HepG2 (cell line): ENCODE measurements around the gene SMAD7. TPM values are rescaled to one million over a fixed set of nuclear protein-coding genes. Genes with fewer than 3 reads are reported as not detected.

Experiments
- ETV5 ChIP-seq: IDR thresholded peaks from 2 replicates; pipeline ENCODE4 v1.6.1; 2018; ENCODE audit warnings: missing biosample characterization, missing genetic modification reagents, inconsistent platforms, borderline replicate concordance
- HDAC6 ChIP-seq: fragments of 200-600 bp; sonication (generic); IDR thresholded peaks from 2 replicates; pipeline ENCODE4 v1.7.0; 2017; ENCODE audit warnings: mild to moderate bottlenecking, antibody characterized with exemption, low read length, low read depth
- HNF4A ChIP-seq: sonication (generic); formaldehyde crosslinking; IDR thresholded peaks from 2 replicates; pipeline ENCODE4 v1.4.0; 2020; ENCODE audit warnings: missing genetic modification reagents
- KAT8 ChIP-seq: IDR thresholded peaks from 2 replicates; pipeline ENCODE4 v1.6.1; 2016; ENCODE audit warnings: missing genetic modification reagents, missing compliant biosample characterization
- KDM5B ChIP-seq: sonication (generic); formaldehyde crosslinking; IDR thresholded peaks from 2 replicates; pipeline ENCODE4 v1.4.0; 2020; ENCODE audit warnings: missing genetic modification reagents, mild to moderate bottlenecking, borderline replicate concordance
- LCORL ChIP-seq, 2 experiments: fragments of 450-650 bp in 1 of 2; sonication (generic) in 1 of 2; formaldehyde crosslinking in 1 of 2; IDR thresholded peaks; 2 replicates each; pipeline versions ENCODE4 v1.5.0 to v1.6.1; 2017 to 2020; ENCODE audit warnings: antibody characterized with exemption in 1 of 2, missing genetic modification reagents in 1 of 2
- MXD1 ChIP-seq: sonication (generic); formaldehyde crosslinking; IDR thresholded peaks from 2 replicates; pipeline ENCODE4 v1.4.0; 2020; ENCODE audit warnings: mild to moderate bottlenecking, missing genetic modification reagents
- PAX8 ChIP-seq: sonication (generic); formaldehyde crosslinking; IDR thresholded peaks from 2 replicates; pipeline ENCODE4 v1.8.0; 2022; ENCODE audit warnings: mild to moderate bottlenecking, missing genetic modification reagents, borderline replicate concordance
- RARA ChIP-seq: IDR thresholded peaks from 2 replicates; pipeline ENCODE4 v1.6.1; 2016; ENCODE audit warnings: missing genetic modification reagents, missing compliant biosample characterization
- RXRA ChIP-seq: sonication (generic); formaldehyde crosslinking; IDR thresholded peaks from 2 replicates; pipeline ENCODE4 v1.5.1; 2020; ENCODE audit warnings: missing genetic modification reagents
- RXRB ChIP-seq: IDR thresholded peaks from 2 replicates; pipeline ENCODE4 v1.6.1; 2016; ENCODE audit warnings: borderline replicate concordance, missing genetic modification reagents, missing compliant biosample characterization
- SALL1 ChIP-seq: sonication (generic); formaldehyde crosslinking; IDR thresholded peaks from 2 replicates; pipeline ENCODE4 v1.8.0; 2022; ENCODE audit warnings: mild to moderate bottlenecking, missing genetic modification reagents
- SALL2 ChIP-seq: sonication (generic); formaldehyde crosslinking; IDR thresholded peaks from 2 replicates; pipeline ENCODE4 v1.8.1; 2023; ENCODE audit warnings: mild to moderate bottlenecking, missing genetic modification reagents, inconsistent platforms
- SAP130 ChIP-seq: IDR thresholded peaks from 2 replicates; pipeline ENCODE4 v1.6.1; 2016; ENCODE audit warnings: low read depth
- SKIL ChIP-seq: sonication (generic); formaldehyde crosslinking; IDR thresholded peaks from 2 replicates; pipeline ENCODE4 v1.8.0; 2022; ENCODE audit warnings: missing genetic modification reagents, mild to moderate bottlenecking, moderate library complexity, borderline replicate concordance
- UBTF ChIP-seq: sonication (generic); formaldehyde crosslinking; IDR thresholded peaks from 2 replicates; pipeline ENCODE4 v1.4.0; 2020; ENCODE audit warnings: mild to moderate bottlenecking, missing genetic modification reagents
- ZBTB38 ChIP-seq: sonication (generic); formaldehyde crosslinking; IDR thresholded peaks from 2 replicates; pipeline ENCODE4 v1.5.1; 2020; ENCODE audit warnings: mild to moderate bottlenecking, missing genetic modification reagents
- ZFP41 ChIP-seq: sonication (generic); formaldehyde crosslinking; IDR thresholded peaks from 2 replicates; pipeline ENCODE4 v1.4.0; 2020; ENCODE audit warnings: mild to moderate bottlenecking, missing genetic modification reagents, borderline replicate concordance
- ZFY ChIP-seq: sonication (generic); formaldehyde crosslinking; IDR thresholded peaks from 2 replicates; pipeline ENCODE4 v1.4.0; 2020; ENCODE audit warnings: missing genetic modification reagents
- ZGPAT ChIP-seq: IDR thresholded peaks from 2 replicates; pipeline ENCODE4 v1.6.1; 2016; ENCODE audit warnings: mild to moderate bottlenecking
- ZNF430 ChIP-seq: sonication (generic); formaldehyde crosslinking; IDR thresholded peaks from 2 replicates; pipeline ENCODE4 v1.9.0; 2021; ENCODE audit warnings: mild to moderate bottlenecking, missing genetic modification reagents
- ZNF740 ChIP-seq: sonication (generic); formaldehyde crosslinking; IDR thresholded peaks from 2 replicates; pipeline ENCODE4 v1.4.0; 2020; ENCODE audit warnings: missing genetic modification reagents
- ZNF761 ChIP-seq: sonication (generic); formaldehyde crosslinking; conservative IDR thresholded peaks from 2 replicates; pipeline ENCODE4 v1.4.0; 2020; ENCODE audit warnings: mild to moderate bottlenecking, missing genetic modification reagents
- ZNF788 ChIP-seq: sonication (generic); formaldehyde crosslinking; IDR thresholded peaks from 2 replicates; pipeline ENCODE4 v1.5.0; 2020; ENCODE audit warnings: mild to moderate bottlenecking, missing genetic modification reagents, borderline replicate concordance
- ZSCAN30 ChIP-seq: sonication (generic); formaldehyde crosslinking; IDR thresholded peaks from 2 replicates; pipeline ENCODE4 v1.5.0; 2020; ENCODE audit warnings: mild to moderate bottlenecking, missing genetic modification reagents
- polyA plus RNA-seq, 8 experiments: library from polyadenylated mRNA; depleted of rRNA in 3 of 8; stranded (reverse) in 7 of 8; unstranded in 1 of 8; fragments of >200 nt; fragmentation: Illumina TruSeq in 4 of 8; extraction: Trizol in 4 of 8; gene quantifications; 2 replicates each; pipeline versions ENCODE4 v1.2.1 to v1.2.3, GENCODE V29; 2011 to 2016; ENCODE audit warnings: low read depth in 4 of 8, missing spikeins in 1 of 8, mixed read lengths in 1 of 8; ENCODE audit not compliant: insufficient read depth in 1 of 8
- total RNA-seq, 5 experiments: library from RNA; depleted of rRNA; stranded (reverse); fragments of >200 nt; fragmentation: Illumina TruSeq; extraction: Trizol; gene quantifications; 2 replicates each; pipeline ENCODE4 v1.2.3, GENCODE V29; 2016; ENCODE audit warnings: low read depth in 1 of 5

The SMAD7 gene
- total and polyA plus RNA-seq, 2 of the 13 experiments (the other 11 are each of a cell fraction or from before 2014, with no cell fraction given): 17.4 to 24.7 TPM

- 0 out of 2 replicates have a peak, but pooled peaks have one; percentile 20 for TF ChIP-seq ZGPAT (CRISPR knock-in tag)
- 0 out of 2 replicates have a peak, but pooled peaks have one; percentile 15 for TF ChIP-seq KAT8
- TF ChIP-seq SALL1 (CRISPR knock-in tag): peak; percentile 57; the same call in 1 of the 2 replicates
- peak; percentile 48; the same call in 1 of the 2 replicates for TF ChIP-seq SKIL
- peak; percentile 51; the same call in 1 of the 2 replicates for TF ChIP-seq ETV5 (CRISPR knock-in tag)
- TF ChIP-seq SAP130 (CRISPR knock-in tag): 0 out of 2 replicates have a peak, but pooled peaks have one; percentile 48
- TF ChIP-seq PAX8: no peak
- peak; percentile 89 for TF ChIP-seq RXRA (CRISPR knock-in tag)
- no peak for TF ChIP-seq ZNF740 (CRISPR knock-in tag)
- 0 out of 2 replicates have a peak, but pooled peaks have one; percentile 25 for TF ChIP-seq ZNF430 (CRISPR knock-in tag)
- TF ChIP-seq RXRB: peak; percentile 33; the same call in 1 of the 2 replicates
- TF ChIP-seq RARA (CRISPR knock-in tag): peak; percentile 88
- peak; percentile 41 for TF ChIP-seq UBTF (CRISPR knock-in tag)
- TF ChIP-seq ZFP41 (CRISPR knock-in tag): no peak
- TF ChIP-seq LCORL (IDR thresholded peaks at IDR 0.05): no peak
- peak; percentile 66 for TF ChIP-seq LCORL (CRISPR knock-in tag; IDR thresholded peaks at IDR 0.05)
- TF ChIP-seq ZSCAN30 (CRISPR knock-in tag): no peak
- 0 out of 2 replicates have a peak, but pooled peaks have one; percentile 25 for TF ChIP-seq ZBTB38 (CRISPR knock-in tag)
- TF ChIP-seq SALL2 (CRISPR knock-in tag): no peak
- TF ChIP-seq ZNF761 (CRISPR knock-in tag): no peak
- TF ChIP-seq MXD1 (CRISPR knock-in tag): no peak
- TF ChIP-seq ZFY (CRISPR knock-in tag): peak; percentile 25; the same call in 1 of the 2 replicates
- no peak for TF ChIP-seq HDAC6
- TF ChIP-seq HNF4A (CRISPR knock-in tag): peak; percentile 41
- no peak for TF ChIP-seq ZNF788 (CRISPR knock-in tag)
- TF ChIP-seq KDM5B (CRISPR knock-in tag): no peak
Observed at GRCh38 chr18:48878471-48878870, 72.3 kb downstream of the SMAD7 start (continued).
